Pancreas (tissue), 10 donors: ENCODE results near the gene DSCAM. TPM values are rescaled to one million over a fixed set of nuclear protein-coding genes. Genes with fewer than 3 reads are reported as not detected.

Experiments used
- ATAC-seq, 4 donors: fragments of 200-7000 bp; cut with Tn5 transposase; one replicate each; pipeline versions ENCODE4 v1.8.0 to v1.9.1; 2020; ENCODE audit warnings: mild to moderate bottlenecking in 4 of 4, moderate library complexity in 4 of 4
- DNase-seq, 6 donors: peaks; one replicate each; pipeline ENCODE4 v3.0.0-alpha.2; 2020
- FAIRE-seq: peaks from 2 replicates; lab custom pipeline; 2012; peaks lifted over from hg19 to GRCh38; lab: Jason Lieb, UNC
- H3K27ac ChIP-seq, 4 donors: fragments of 200-600 bp; sonication (generic); 1 replicate in 3 of 4; 2 replicates in 1 of 4; pipeline versions ENCODE4 v1.5.0 to v1.8.0; 2020
- H3K27me3 ChIP-seq, 4 donors: fragments of 200-600 bp; one replicate each; pipeline ENCODE4 v1.8.0; 2021
- H3K36me3 ChIP-seq, 3 donors: fragments of 200-600 bp; sonication (generic) in 1 of 3; one replicate each; pipeline versions ENCODE4 v1.5.0 to v1.8.0; 2020 to 2021
- H3K4me1 ChIP-seq, 3 donors: fragments of 200-600 bp; one replicate each; pipeline ENCODE4 v1.8.0; 2021
- H3K4me3 ChIP-seq, 4 donors: fragments of 200-600 bp; sonication (generic) in 2 of 4; one replicate each; pipeline versions ENCODE4 v1.5.0 to v1.8.0; 2020 to 2021
- H3K9me3 ChIP-seq, 4 donors: fragments of 200-600 bp; one replicate each; pipeline ENCODE4 v1.8.0; 2021
- CTCF ChIP-seq, 4 donors: fragments of 200-600 bp; sonication (generic) in 3 of 4; IDR thresholded peaks; one replicate each; pipeline versions ENCODE4 v1.5.0 to v1.8.0; 2021; ENCODE audit warnings: antibody characterized with exemption in 4 of 4
- WGBS, 2 donors: extraction: QIAGEN DNeasy Blood & Tissue Kit; methylation state at CpG; one replicate each; pipeline ENCODE4 v1.1.7; 2013; 5-methylcytosine and 5-hydroxymethylcytosine counted together
- intact Hi-C, 3 donors: fragments of 100-400 bp; cut with DNase I; formaldehyde crosslinking; loops; one replicate each; pipeline versions ENCODE4 v1.11.1 to v1.14.2; 2022
- polyA plus RNA-seq, 2 donors: library from polyadenylated mRNA; stranded (reverse); fragments of 200-250 nt; gene quantifications; one replicate each; pipeline ENCODE4 v1.2.3, GENCODE V29; 2013
- total RNA-seq, 6 donors: library from RNA; stranded (reverse); fragmentation: NEBNext Ultra II Directional in 4 of 6; extraction: Animal tissue kit (Norgen Biotek cat#: 25700) in 4 of 6; gene quantifications; one replicate each; pipeline versions ENCODE4 v1.2.1 to v1.2.4, GENCODE V29; 2021 to 2023
- donor health status: healthy with polysubstance abuse.
- donor health status: DM: no; HTN: no; CAD: no; lungs with moderate emphysema.
- donor health status: DM: no; HTN: no; CAD: no.
- donor health status: control.
- donor health status: control.
- donor health status: Bipolar disorder and iron deficiency.
- donor health status: DM: yes; HTN: yes; CAD: no.
- donor health status: DM: no; HTN: no; CAD: no.
- donor health status: DM: no; HTN: no; CAD: no.
- donor health status: DM: yes; HTN: yes; CAD: no.

Gene DSCAM
- total and polyA plus RNA-seq, 8 donors = 0.05 to 0.77 (median 0.14) TPM

- Histone ChIP-seq H3K36me3 (no peaks in the 10 kb centered on the region), H3K27me3 (no peaks in the 10 kb centered on the region), H3K4me3 (no peak overlapping the region), H3K4me1 (no peaks in the 10 kb centered on the region), H3K27ac (no peak overlapping the region), H3K9me3 (no peaks in the 10 kb centered on the region)
- intact Hi-C loops = loop anchor here in 2 of 3 donors (5.0 to 10.0 kb wide), 4 partner anchors 254 to 334 kb away; partner anchors contain the start of gene PCP4 (in 2 of the 2)
- peak; percentile 86 for FAIRE-seq
- peak in 2 of 4 donors; percentile 58 for ATAC-seq
- DNase-seq = no peak
- TF ChIP-seq CTCF (IDR thresholded peaks at IDR 0.05) = peak; percentile 51 to 82 (median 66)
- WGBS, 2 donors = 15 to 18% methylated on average over 4 of the region's 4 CpGs
These were observed 725.9 kb downstream of the DSCAM start for GRCh38 chr21:40120940-40121575.

- TF ChIP-seq CTCF (IDR thresholded peaks at IDR 0.05) = no peak
- Histone ChIP-seq H3K36me3 (no peaks in the 10 kb centered on the region), H3K4me3 (no peak overlapping the region), H3K4me1 (no peaks in the 10 kb centered on the region), H3K9me3 (no peaks in the 10 kb centered on the region), H3K27me3 (no peaks in the 10 kb centered on the region), H3K27ac (no peak overlapping the region)
- intact Hi-C loops = no loop called here
- DNase-seq (no peak), FAIRE-seq (no peak), ATAC-seq (no peak)
- WGBS, 2 donors = 64 to 75% methylated on average over 9 of the region's 9 CpGs
These were observed 728.4 kb downstream of the DSCAM start for GRCh38 chr21:40118527-40118926.

GRCh38 chr21:40117236-40117635, 729.7 kb downstream of the DSCAM start:
- H3K4me1 ChIP-seq = no peaks in the 10 kb centered on the region
- H3K27ac ChIP-seq = no peak overlapping the region
- 63 to 72% methylated on average over 4 of the region's 4 CpGs for WGBS, 2 donors
- no peak for TF ChIP-seq CTCF (IDR thresholded peaks at IDR 0.05)
- FAIRE-seq (no peak), DNase-seq (no peak), ATAC-seq (no peak)
- H3K4me3 ChIP-seq = no peak overlapping the region
- H3K36me3 ChIP-seq = no peaks in the 10 kb centered on the region
- intact Hi-C loops = no loop called here
- no peaks in the 10 kb centered on the region for H3K27me3 ChIP-seq
- no peaks in the 10 kb centered on the region for H3K9me3 ChIP-seq

GRCh38 chr21:40115775-40116174, 731.2 kb downstream of the DSCAM start:
- no peaks in the 10 kb centered on the region for H3K27me3 ChIP-seq
- TF ChIP-seq CTCF (IDR thresholded peaks at IDR 0.05) = no peak
- no peaks in the 10 kb centered on the region for H3K4me1 ChIP-seq
- intact Hi-C loops = no loop called here
- DNase-seq (no peak), ATAC-seq (no peak), FAIRE-seq (no peak)
- H3K27ac ChIP-seq = no peak overlapping the region
- H3K9me3 ChIP-seq = no peaks in the 10 kb centered on the region
- H3K36me3 ChIP-seq = no peaks in the 10 kb centered on the region
- no peak overlapping the region for H3K4me3 ChIP-seq

GRCh38 chr21:40102682-40103081, 744.3 kb downstream of the DSCAM start:
- DNase-seq = no peak
- intact Hi-C loops = no loop called here
- no peak for FAIRE-seq
- no peak for ATAC-seq
- TF ChIP-seq CTCF (IDR thresholded peaks at IDR 0.05) = no peak
- Histone ChIP-seq H3K4me1 (no peaks in the 10 kb centered on the region), H3K4me3 (no peak overlapping the region), H3K9me3 (no peaks in the 10 kb centered on the region), H3K27ac (no peak overlapping the region), H3K27me3 (no peaks in the 10 kb centered on the region), H3K36me3 (no peaks in the 10 kb centered on the region)
- 48 to 60% methylated on average over 3 of the region's 3 CpGs for WGBS, 2 donors
